HepG2 (cell line): ENCODE measurements around the gene FAM162A. TPM values are rescaled to one million over a fixed set of nuclear protein-coding genes. Genes with fewer than 3 reads are reported as not detected.

ENCODE experiments used
- ARID2 ChIP-seq: sonication (generic); formaldehyde crosslinking; IDR thresholded peaks from 2 replicates; pipeline ENCODE4 v1.8.1; 2022; ENCODE audit warnings: mild to moderate bottlenecking, missing genetic modification reagents, borderline replicate concordance
- BCLAF1 ChIP-seq: fragments of 450-650 bp; IDR thresholded peaks from 2 replicates; pipeline ENCODE4 v1.6.1; 2017; ENCODE audit warnings: mild to moderate bottlenecking
- BRF2 ChIP-seq: sonication (generic); formaldehyde crosslinking; IDR thresholded peaks from 2 replicates; pipeline ENCODE4 v1.8.1; 2022; ENCODE audit warnings: mild to moderate bottlenecking, missing genetic modification reagents
- FOXA1 ChIP-seq, 2 experiments: fragments of 450-650 bp in 1 of 2; sonication (generic) in 1 of 2; formaldehyde crosslinking in 1 of 2; IDR thresholded peaks; 2 replicates each; pipeline versions ENCODE4 v1.4.0 to v1.6.1; 2016 to 2020; ENCODE audit warnings: missing genetic modification reagents in 1 of 2
- HBP1 ChIP-seq: IDR thresholded peaks from 2 replicates; pipeline ENCODE4 v1.6.1; 2016; ENCODE audit warnings: low read depth, control low read depth
- ISX ChIP-seq: sonication (generic); formaldehyde crosslinking; conservative IDR thresholded peaks from 2 replicates; pipeline ENCODE4 v1.5.0; 2020; ENCODE audit warnings: missing genetic modification reagents
- MYC ChIP-seq: sonication (generic); formaldehyde crosslinking; IDR thresholded peaks from 2 replicates; pipeline ENCODE4 v1.9.0; 2021; ENCODE audit warnings: missing genetic modification reagents, borderline replicate concordance
- NFYC ChIP-seq: IDR thresholded peaks from 2 replicates; pipeline ENCODE4 v1.6.1; 2016; ENCODE audit warnings: missing genetic modification reagents, missing compliant biosample characterization
- POLR2AphosphoS5 ChIP-seq: IDR thresholded peaks from 2 replicates; pipeline ENCODE4 v1.6.1; 2012; ENCODE audit warnings: low read depth, low read length
- SYNCRIP ChIP-seq: fragments of 200-400 bp; formaldehyde crosslinking; IDR thresholded peaks from 2 replicates; pipeline ENCODE4 v1.6.1; 2018; ENCODE audit warnings: mild to moderate bottlenecking, low read depth, low read length; ENCODE audit not compliant: insufficient read depth
- THRA ChIP-seq: sonication (generic); formaldehyde crosslinking; IDR thresholded peaks from 2 replicates; pipeline ENCODE4 v1.4.0; 2020; ENCODE audit warnings: missing genetic modification reagents, borderline replicate concordance
- ZBTB38 ChIP-seq: sonication (generic); formaldehyde crosslinking; IDR thresholded peaks from 2 replicates; pipeline ENCODE4 v1.5.1; 2020; ENCODE audit warnings: mild to moderate bottlenecking, missing genetic modification reagents
- ZBTB42 ChIP-seq: sonication (generic); formaldehyde crosslinking; IDR thresholded peaks from 2 replicates; pipeline ENCODE4 v1.5.0; 2020; ENCODE audit warnings: mild to moderate bottlenecking, missing genetic modification reagents
- ZNF24 ChIP-seq: fragments of 450-650 bp; IDR thresholded peaks from 2 replicates; pipeline ENCODE4 v1.6.1; 2017; ENCODE audit warnings: antibody characterized with exemption, mild to moderate bottlenecking
- ZNF574 ChIP-seq: sonication (generic); formaldehyde crosslinking; IDR thresholded peaks from 2 replicates; pipeline ENCODE4 v1.4.0; 2020; ENCODE audit warnings: missing genetic modification reagents
- ZNF740 ChIP-seq: sonication (generic); formaldehyde crosslinking; IDR thresholded peaks from 2 replicates; pipeline ENCODE4 v1.4.0; 2020; ENCODE audit warnings: missing genetic modification reagents
- ZNF788 ChIP-seq: sonication (generic); formaldehyde crosslinking; IDR thresholded peaks from 2 replicates; pipeline ENCODE4 v1.5.0; 2020; ENCODE audit warnings: mild to moderate bottlenecking, missing genetic modification reagents, borderline replicate concordance
- ZSCAN9 ChIP-seq: IDR thresholded peaks from 2 replicates; pipeline ENCODE4 v1.6.1; 2016; ENCODE audit warnings: borderline replicate concordance
- polyA plus RNA-seq, 8 experiments: library from polyadenylated mRNA; depleted of rRNA in 3 of 8; stranded (reverse) in 7 of 8; unstranded in 1 of 8; fragments of >200 nt; fragmentation: Illumina TruSeq in 4 of 8; extraction: Trizol in 4 of 8; gene quantifications; 2 replicates each; pipeline versions ENCODE4 v1.2.1 to v1.2.3, GENCODE V29; 2011 to 2016; ENCODE audit warnings: low read depth in 4 of 8, missing spikeins in 1 of 8, mixed read lengths in 1 of 8; ENCODE audit not compliant: insufficient read depth in 1 of 8
- total RNA-seq, 5 experiments: library from RNA; depleted of rRNA; stranded (reverse); fragments of >200 nt; fragmentation: Illumina TruSeq; extraction: Trizol; gene quantifications; 2 replicates each; pipeline ENCODE4 v1.2.3, GENCODE V29; 2016; ENCODE audit warnings: low read depth in 1 of 5

Gene FAM162A
- total and polyA plus RNA-seq, 2 of the 13 experiments (the other 11 are each of a cell fraction or from before 2014, with no cell fraction given) = 115 to 155 TPM

GRCh38 chr3:122415762-122416654 is 32.0 kb downstream of the FAM162A start, which contains the start of gene WDR5B (continued):
- TF ChIP-seq ZBTB42 = 0 out of 2 replicates have a peak, but pooled peaks have one; percentile 69
- peak; percentile 87; the same call in 1 of the 2 replicates for TF ChIP-seq ZNF788 (CRISPR knock-in tag)
- no peak; the same call in 1 of the 2 replicates for TF ChIP-seq HBP1
- no peak for TF ChIP-seq FOXA1 (IDR thresholded peaks at IDR 0.05)
- TF ChIP-seq FOXA1 (CRISPR knock-in tag; IDR thresholded peaks at IDR 0.05) = no peak
- TF ChIP-seq ZSCAN9 (CRISPR knock-in tag) = no peak
- TF ChIP-seq MYC (CRISPR knock-in tag) = peak; percentile 88
- TF ChIP-seq THRA (CRISPR knock-in tag) = peak; percentile 13; the same call in 1 of the 2 replicates
- peak; percentile 40; the same call in 1 of the 2 replicates for TF ChIP-seq ZBTB38 (CRISPR knock-in tag)
- peak; percentile 99 for TF ChIP-seq POLR2AphosphoS5
- TF ChIP-seq ARID2 = no peak; the same call in 1 of the 2 replicates
- TF ChIP-seq BRF2 = no peak
- TF ChIP-seq ZNF574 (CRISPR knock-in tag) = peak; percentile 67
- TF ChIP-seq ZNF740 (CRISPR knock-in tag) = peak; percentile 26; the same call in 1 of the 2 replicates
- TF ChIP-seq ZNF24 = no peak
- TF ChIP-seq BCLAF1 = no peak
- TF ChIP-seq ISX (CRISPR knock-in tag) = 0 out of 2 replicates have a peak, but pooled peaks have one; percentile 67
- TF ChIP-seq SYNCRIP = no peak
- peak; percentile 89 for TF ChIP-seq NFYC (CRISPR knock-in tag)
